DMS 273 (cell line): Measurements from ENCODE around the gene ZNF44.

Source experiments
- DNase-seq: peaks from one replicate; lab custom pipeline; 2025; ENCODE audit not compliant: unreplicated experiment; lab: John Stamatoyannopoulos, UW

The ZNF44 gene

DNA sequence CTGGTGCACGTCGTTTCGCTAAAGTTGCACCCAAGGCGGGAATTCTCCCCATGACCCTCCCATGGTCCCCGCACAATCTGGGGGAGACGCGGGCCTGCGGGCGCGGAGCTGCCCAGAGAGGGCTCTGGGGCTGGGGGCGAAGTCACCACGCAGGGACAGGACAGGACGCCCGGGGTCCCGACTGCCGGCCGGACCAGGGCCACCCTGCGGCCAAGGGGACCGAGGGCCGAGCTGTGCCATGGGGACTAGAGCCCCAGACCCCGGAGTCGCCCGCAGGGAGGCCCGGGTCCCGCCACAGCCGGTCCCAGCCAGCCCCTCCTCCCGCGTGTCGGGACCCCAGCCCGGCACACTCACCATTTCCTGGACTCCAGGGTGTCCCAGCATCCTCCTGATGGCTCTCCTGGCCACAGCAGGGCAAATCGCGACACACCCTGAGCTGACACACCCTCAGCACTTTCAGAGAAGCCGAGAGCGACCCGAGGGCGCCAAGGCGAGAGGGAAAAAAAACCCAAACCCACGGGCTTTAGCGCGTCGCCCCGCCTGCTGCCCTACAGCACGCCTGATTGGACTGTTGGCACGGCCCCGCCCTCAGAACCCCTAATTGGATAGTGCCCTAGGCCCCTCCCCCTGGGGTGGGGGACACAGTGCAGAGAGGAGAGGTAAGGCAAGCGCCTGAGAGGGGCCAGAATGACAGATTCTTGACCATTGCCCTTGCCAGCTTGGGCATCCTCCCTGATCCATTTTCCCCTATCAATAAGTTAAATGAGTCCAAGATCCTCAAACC lies 28.6 kb downstream of the ZNF44 start:
- DNase-seq = no peak

DNA sequence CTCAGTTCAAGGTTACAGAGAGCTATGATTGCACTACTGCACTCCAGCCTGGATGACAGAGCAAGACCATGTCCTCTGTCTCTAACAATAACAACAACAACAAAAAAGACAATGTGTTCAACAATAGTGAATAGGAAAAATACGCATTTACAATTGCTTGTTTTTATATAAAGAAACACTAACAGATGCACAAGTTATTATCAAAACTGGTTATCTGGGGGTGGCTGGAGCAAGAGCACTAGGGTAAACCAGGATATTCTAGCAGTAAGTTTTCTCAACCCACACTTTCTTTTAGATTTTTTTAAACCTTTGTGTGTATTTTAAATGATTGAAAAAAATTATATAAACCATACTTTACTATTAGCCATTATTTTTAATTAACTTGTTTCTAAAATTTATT lies 33.1 kb downstream of the ZNF44 start:
- DNase-seq = no peak

DNA sequence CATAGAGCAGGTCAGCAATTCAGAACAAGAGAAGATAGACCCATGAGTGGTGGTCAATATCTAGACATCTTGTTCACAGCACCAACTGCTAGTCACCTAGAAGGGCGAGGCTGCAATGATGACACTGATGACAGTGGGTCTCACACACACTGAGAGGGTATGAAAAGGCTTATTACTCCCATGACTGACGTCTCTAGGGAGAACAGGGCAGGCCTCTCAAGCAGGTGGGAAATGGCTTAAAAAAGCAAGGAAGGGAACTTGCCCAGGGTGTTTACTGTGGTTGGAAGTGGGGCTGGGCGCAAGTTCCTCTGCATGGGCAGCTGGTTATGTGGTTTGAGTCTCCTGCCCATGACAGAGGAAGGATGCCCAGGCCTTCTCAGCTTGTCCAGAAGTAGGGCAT lies 33.8 kb downstream of the ZNF44 start:
- no peak for DNase-seq

DNA sequence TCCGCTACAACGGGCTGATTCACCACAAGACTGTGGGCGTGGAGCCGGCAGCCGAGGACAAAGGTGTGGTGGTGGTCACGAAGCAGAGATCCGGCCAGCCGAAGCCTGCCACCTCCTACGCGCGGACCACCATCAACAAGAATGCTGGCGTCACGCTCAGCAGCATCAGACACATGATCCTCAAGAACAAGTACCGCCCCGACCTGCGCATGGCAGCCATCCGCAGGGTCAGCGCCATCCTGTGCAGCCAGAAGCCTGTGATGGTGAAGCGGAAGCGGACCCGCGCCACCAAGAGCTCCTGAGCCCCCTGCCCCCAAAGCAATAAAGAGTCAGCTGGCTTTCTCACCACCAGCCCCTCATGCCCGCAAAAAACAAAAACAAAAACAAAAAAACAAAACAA lies 34.4 kb downstream of the ZNF44 start:
- DNase-seq = no peak

- DNase-seq = no peak
Measured at GRCh38 chr19:12255372-12255771, 39.3 kb downstream of the ZNF44 start.

GRCh38 chr19:12247644-12248222 lies 47.0 kb downstream of the ZNF44 start:
- no peak for DNase-seq

DNA sequence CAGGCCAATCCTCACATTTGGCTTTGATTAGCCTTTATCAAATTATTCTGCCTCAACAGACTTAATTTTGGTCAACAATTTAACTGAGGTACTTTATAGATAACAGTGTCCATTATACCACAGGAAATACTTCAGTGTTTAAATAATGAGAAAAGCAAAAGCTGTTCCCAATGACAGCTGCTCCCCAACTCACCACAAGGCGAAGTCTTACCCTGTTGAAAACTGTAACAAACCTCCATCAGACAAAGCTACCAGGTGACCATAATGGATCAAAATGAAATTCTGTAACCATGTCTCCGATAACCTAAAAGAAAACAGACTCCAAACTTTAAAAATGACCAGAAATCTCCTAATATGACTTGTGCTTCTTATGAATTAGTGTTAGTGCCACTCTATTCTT lies 50.3 kb downstream of the ZNF44 start:
- DNase-seq = no peak

- DNase-seq = no peak
Measured at GRCh38 chr19:12237143-12237839, 57.4 kb downstream of the ZNF44 start.

- DNase-seq = no peak
Measured at GRCh38 chr19:12232961-12233360, 61.7 kb downstream of the ZNF44 start.

DNA sequence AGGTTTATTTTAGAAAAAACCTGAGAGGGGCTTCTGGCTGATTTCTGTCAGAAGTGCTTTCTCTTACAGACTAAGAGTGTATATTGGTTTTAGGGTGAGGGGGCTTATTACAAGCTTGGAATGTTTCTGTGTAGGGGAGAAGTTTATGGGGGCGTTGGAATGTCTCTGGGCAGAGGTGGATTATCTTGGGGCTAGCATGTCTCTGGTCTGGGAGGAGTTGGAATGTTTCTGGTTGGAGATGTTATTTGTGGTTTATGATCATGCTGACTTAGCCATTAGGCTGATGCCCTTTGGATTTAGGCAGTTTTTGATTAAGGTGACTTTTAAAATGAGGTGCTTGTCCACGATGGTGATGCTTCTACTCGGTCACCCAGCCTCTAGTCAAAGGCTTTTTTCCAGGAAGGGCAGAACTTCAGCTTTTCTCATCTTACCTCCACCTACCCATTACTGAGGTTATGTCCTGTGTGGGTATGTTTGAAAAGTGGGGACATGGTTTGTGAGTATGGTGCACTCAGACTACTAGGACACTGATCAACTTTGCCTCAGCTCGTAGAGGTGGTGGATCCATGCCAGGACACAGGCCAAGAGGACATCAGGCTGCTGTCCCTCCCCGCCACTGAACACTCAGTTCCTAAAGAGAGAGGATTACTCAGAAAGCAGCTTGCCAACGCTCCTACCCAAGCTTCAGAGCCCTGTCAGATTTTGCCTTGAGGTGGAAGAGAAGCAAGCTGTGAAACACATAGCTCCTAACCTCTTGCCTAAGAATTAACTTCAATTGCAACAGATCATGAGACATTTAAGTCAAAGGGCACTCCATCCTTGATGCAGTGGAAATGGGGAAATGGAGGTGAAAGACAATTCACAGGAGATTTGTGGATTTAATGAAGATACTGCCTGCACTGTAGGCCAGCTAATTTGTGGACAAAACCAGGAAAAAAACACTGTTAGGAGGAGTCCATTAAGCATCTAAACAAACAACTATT lies 63.6 kb downstream of the ZNF44 start:
- no peak for DNase-seq

DNA sequence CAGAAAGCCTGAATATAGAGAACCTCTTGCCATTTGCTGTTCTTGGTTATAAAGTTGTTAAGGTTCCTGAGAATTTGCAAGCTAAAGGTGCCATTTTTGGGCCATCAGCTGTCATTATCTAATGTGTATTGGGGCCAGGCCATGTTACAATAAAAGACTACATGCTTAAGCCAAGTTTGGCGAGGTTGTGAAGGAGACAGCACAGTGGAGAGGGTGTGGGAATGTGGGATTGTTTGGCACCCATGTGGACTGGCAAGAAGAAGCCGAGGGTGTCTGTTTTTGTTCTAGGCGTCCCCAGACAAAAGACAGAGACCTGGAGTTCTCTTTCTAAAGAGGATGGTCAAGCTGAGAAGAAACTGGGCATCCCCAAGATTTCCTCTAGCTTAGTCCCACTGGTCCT lies 64.7 kb downstream of the ZNF44 start:
- no peak for DNase-seq

DNA sequence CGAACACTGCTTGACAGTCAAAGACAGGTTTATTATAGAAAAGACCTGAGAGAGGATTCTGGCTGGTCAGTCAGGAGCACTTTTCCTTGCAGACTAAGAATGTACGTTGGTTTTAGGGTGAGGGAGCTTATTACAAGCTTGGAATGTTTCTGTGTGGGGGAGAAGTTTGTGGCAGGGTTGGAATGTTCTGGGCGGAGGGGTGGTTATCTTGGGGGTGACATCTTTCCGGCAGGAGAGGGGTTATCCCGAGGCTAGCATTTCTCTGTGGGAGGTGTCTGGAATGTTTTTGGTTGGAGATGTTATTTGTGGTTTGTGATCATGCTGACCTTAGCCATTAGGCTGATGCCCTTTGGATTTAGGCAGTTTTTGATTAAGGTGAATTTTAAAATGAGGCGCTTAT lies 70.0 kb downstream of the ZNF44 start:
- no peak for DNase-seq

GRCh38 chr19:12222980-12223630 lies 71.6 kb downstream of the ZNF44 start:
- no peak for DNase-seq
